Hepatocyte (in vitro differentiated cells): Measurements from ENCODE around the gene EML3. TPM values are rescaled to one million over a fixed set of nuclear protein-coding genes. Genes with fewer than 3 reads are reported as not detected.

Source experiments
- DNase-seq: peaks from one replicate; pipeline ENCODE4 v3.0.0-alpha.2; 2016; ENCODE audit warnings: low spot score
- H2AFZ ChIP-seq: fragments of 200-600 bp; sonication (generic); 2 replicates; pipeline ENCODE4 v1.6.0; 2016; ENCODE audit warnings: antibody characterized with exemption, mild to moderate bottlenecking
- H3K27ac ChIP-seq: fragments of 200-600 bp; sonication (generic); 2 replicates; pipeline ENCODE4 v1.5.1; 2016; ENCODE audit warnings: mild to moderate bottlenecking
- H3K27me3 ChIP-seq: fragments of 200-600 bp; sonication (generic); 2 replicates; pipeline ENCODE4 v1.6.1; 2016
- H3K36me3 ChIP-seq: fragments of 200-600 bp; sonication (generic); replicated peaks from 2 replicates; pipeline ENCODE4 v1.5.1; 2016; ENCODE audit warnings: low read depth; ENCODE audit not compliant: insufficient read depth
- H3K4me1 ChIP-seq: fragments of 200-600 bp; sonication (generic); 2 replicates; pipeline ENCODE4 v1.5.1; 2016; ENCODE audit warnings: mild to moderate bottlenecking, moderate library complexity; ENCODE audit not compliant: insufficient read depth
- H3K4me2 ChIP-seq: fragments of 200-600 bp; sonication (generic); 2 replicates; pipeline ENCODE4 v1.6.0; 2016
- H3K4me3 ChIP-seq: fragments of 200-600 bp; sonication (generic); 2 replicates; pipeline ENCODE4 v1.5.1; 2016; ENCODE audit warnings: mild to moderate bottlenecking
- H3K79me2 ChIP-seq: fragments of 200-600 bp; sonication (generic); 2 replicates; pipeline ENCODE4 v1.6.0; 2017; ENCODE audit warnings: mild to moderate bottlenecking
- H3K9me2 ChIP-seq: fragments of 200-600 bp; sonication (generic); replicated peaks from 2 replicates; pipeline ENCODE4 v1.6.0; 2017; ENCODE audit warnings: mild to moderate bottlenecking; ENCODE audit not compliant: insufficient read depth
- H3K9me3 ChIP-seq: fragments of 200-600 bp; sonication (generic); 2 replicates; pipeline ENCODE4 v1.5.1; 2016; ENCODE audit warnings: low read depth, mild to moderate bottlenecking
- H4K20me1 ChIP-seq: fragments of 200-600 bp; sonication (generic); 2 replicates; pipeline ENCODE4 v1.6.0; 2016; ENCODE audit warnings: mild to moderate bottlenecking; ENCODE audit not compliant: insufficient read depth, poor library complexity, severe bottlenecking
- CTCF ChIP-seq: fragments of 200-600 bp; sonication (generic); IDR thresholded peaks from 2 replicates; pipeline ENCODE4 v1.5.1; 2016; ENCODE audit warnings: antibody characterized with exemption, mild to moderate bottlenecking; ENCODE audit not compliant: poor library complexity
- EZH2 ChIP-seq: fragments of 200-600 bp; sonication (generic); IDR thresholded peaks from 2 replicates; pipeline ENCODE4 v1.6.1; 2016; ENCODE audit warnings: antibody characterized with exemption, mild to moderate bottlenecking, borderline replicate concordance
- EZH2phosphoT487 ChIP-seq: fragments of 200-600 bp; sonication (generic); IDR thresholded peaks from one replicate; pipeline ENCODE4 v1.6.1; 2018; ENCODE audit warnings: antibody characterized with exemption, mild to moderate bottlenecking, low read depth, moderate library complexity; ENCODE audit not compliant: unreplicated experiment, severe bottlenecking
- WGBS: methylation state at CpG from one replicate; pipeline ENCODE4 v1.1.6; 2016; ENCODE audit warnings: low lambda C conversion rate; ENCODE audit errors: missing lambda C conversion rate; 5-methylcytosine and 5-hydroxymethylcytosine counted together
- polyA plus RNA-seq: library from polyadenylated mRNA; unstranded; fragments of >200 nt; fragmentation: Nextera tagmentation; extraction: Ambion mirVana; gene quantifications from 2 replicates; pipeline ENCODE4 v1.2.1, GENCODE V29; 2016
- total RNA-seq: library from RNA; depleted of rRNA; stranded (reverse); fragments of >200 nt; gene quantifications from 2 replicates; pipeline ENCODE4 v1.2.3, GENCODE V29; 2014

Gene EML3
- total and polyA plus RNA-seq, 2 experiments from 2014 or later, result 21.6 to 22.6 TPM

- Histone ChIP-seq H3K36me3 (no peaks in the 10 kb centered on the region), H2AFZ (peak overlapping the region; percentile 88), H3K9me3 (no peaks in the 10 kb centered on the region), H3K4me1 (peaks cover 15% of the 10 kb centered on the region), H3K4me3 (peak overlapping the region; percentile 87), H3K9me2 (no peaks in the 10 kb centered on the region), H4K20me1 (no peaks in the 10 kb centered on the region), H3K27me3 (no peaks in the 10 kb centered on the region), H3K27ac (peak overlapping the region; percentile 97), H3K4me2 (peak overlapping the region; percentile 98), H3K79me2 (peaks cover 11% of the 10 kb centered on the region)
- DNase-seq, result no peak
- whole genome bisulfite sequencing, result 74% methylated on average over 20 of the region's 28 CpGs
- TF ChIP-seq CTCF (no peak), EZH2phosphoT487 (no peak), EZH2 (no peak)
Measured at GRCh38 chr11:62610814-62611704, 1.5 kb downstream of the EML3 start.

- Histone ChIP-seq H3K4me2 (no peak overlapping the region), H3K79me2 (peaks cover 11% of the 10 kb centered on the region), H3K4me1 (peaks cover 15% of the 10 kb centered on the region), H3K9me3 (no peaks in the 10 kb centered on the region), H3K27ac (no peak overlapping the region), H3K36me3 (no peaks in the 10 kb centered on the region), H2AFZ (no peak overlapping the region), H3K9me2 (no peaks in the 10 kb centered on the region), H4K20me1 (no peaks in the 10 kb centered on the region), H3K27me3 (no peaks in the 10 kb centered on the region), H3K4me3 (no peak overlapping the region)
- TF ChIP-seq EZH2phosphoT487 (no peak), CTCF (no peak), EZH2 (no peak)
- DNase-seq, result no peak
- WGBS, result 93% methylated on average over 6 of the region's 6 CpGs
Measured at GRCh38 chr11:62610403-62610802, 2.2 kb downstream of the EML3 start.

GRCh38 chr11:62608776-62609175 lies 3.8 kb downstream of the EML3 start:
- Histone ChIP-seq H3K27ac (no peak overlapping the region), H3K4me1 (peaks cover 15% of the 10 kb centered on the region), H3K4me3 (no peak overlapping the region), H3K9me3 (no peaks in the 10 kb centered on the region), H3K4me2 (no peak overlapping the region), H3K27me3 (no peaks in the 10 kb centered on the region), H2AFZ (no peak overlapping the region), H3K9me2 (no peaks in the 10 kb centered on the region), H4K20me1 (no peaks in the 10 kb centered on the region), H3K36me3 (no peaks in the 10 kb centered on the region), H3K79me2 (peaks cover 11% of the 10 kb centered on the region)
- TF ChIP-seq EZH2, result no peak
- TF ChIP-seq EZH2phosphoT487, result no peak
- TF ChIP-seq CTCF, result no peak
- DNase-seq, result no peak
- WGBS, result 93% methylated on average over 12 of the region's 12 CpGs
